Fibroblast of skin of right quadriceps (primary cell): ENCODE measurements around the gene OSBPL6.

Experiments
- DNase-seq: peaks from one replicate; pipeline ENCODE4 v3.0.0-alpha.2; 2013

The OSBPL6 gene

DNA sequence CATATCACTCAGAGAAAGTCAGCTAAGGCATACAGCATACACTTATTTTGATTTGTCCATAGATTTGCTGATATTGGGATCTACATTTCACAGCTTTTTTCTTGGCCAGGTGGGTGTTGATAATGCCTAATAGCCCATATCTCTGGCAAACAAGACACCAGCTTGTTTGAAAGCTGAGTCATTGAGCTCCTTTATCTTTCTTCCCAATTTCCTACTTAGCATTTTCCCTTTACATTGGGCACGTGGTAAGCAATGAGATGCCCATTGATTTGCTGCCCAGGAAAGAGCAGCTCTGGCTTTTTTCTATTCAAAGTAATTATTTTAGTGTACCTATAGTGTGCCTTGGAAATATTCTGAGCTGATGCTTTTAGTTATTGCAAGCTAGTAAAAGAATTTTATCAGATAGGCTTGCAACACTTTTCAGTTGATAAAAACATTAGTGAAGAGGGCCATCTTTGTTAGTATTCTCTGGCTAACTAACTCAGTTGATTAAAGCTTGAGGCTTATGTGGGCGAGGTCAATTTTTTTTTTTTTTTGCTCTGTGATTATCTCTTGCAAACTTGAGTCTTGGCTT is 79.6 kb downstream of the OSBPL6 start:
- DNase-seq, result no peak

DNA sequence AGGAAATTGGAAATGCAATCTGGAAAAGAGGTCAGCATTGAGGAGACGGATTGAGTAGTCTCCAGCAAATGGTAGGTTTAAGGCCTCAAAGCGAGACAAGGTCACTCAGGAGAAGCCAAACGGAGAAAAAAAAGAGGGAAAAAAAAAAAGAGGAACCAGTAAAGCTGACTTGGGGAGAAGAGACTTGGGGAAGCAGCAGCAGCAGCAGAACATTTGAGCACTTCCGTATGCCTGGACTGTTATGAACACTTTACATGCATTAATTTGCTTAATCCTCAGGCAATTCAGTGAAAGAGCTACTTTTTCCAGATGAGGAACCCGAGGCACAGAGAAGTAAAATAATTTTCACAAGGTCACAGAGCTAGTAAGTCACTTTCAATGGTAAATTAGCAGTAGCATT is 81.3 kb downstream of the OSBPL6 start:
- no peak for DNase-seq

DNA sequence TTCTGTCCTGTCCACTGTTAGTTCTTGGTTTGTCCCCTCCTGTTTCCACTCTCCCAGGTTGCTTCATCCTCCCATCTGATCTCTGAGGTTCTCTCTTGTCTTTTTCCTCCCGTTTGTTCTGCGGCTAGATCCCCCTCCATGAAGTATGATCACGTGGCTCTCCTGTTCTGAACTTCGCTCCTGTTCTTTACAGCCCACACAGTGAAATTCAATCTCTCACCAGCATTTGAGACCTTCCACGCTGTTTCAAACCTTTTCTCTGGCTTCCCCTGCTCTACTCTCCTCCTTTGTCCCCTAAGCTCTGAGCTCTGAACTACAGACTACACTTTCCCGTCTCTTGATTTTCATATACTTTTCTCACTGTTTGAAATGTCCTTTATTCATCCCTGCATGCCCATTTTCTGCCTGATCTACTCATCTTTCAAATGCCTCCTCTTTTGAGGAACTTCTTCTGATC is 83.5 kb downstream of the OSBPL6 start:
- peak; percentile 33 for DNase-seq

DNA sequence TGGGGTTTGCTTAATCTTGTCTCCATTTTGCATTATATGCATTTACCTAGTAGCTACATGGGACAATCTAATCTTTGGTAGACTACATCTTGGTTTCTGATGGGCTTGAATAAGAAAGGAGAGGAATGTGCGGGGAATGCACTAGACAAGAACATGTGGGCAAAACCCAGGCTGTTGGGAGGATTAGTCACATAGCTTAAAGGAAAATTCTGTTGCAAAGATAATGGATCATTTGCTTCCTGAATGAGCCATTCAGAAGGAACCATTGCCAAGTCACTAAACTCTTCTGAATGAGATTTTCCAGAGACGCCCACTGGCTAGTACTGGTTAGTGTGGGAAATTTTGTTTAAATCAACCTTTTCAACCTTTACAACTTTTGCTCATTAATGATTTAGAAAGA is 84.8 kb downstream of the OSBPL6 start:
- peak; percentile 90 for DNase-seq

DNA sequence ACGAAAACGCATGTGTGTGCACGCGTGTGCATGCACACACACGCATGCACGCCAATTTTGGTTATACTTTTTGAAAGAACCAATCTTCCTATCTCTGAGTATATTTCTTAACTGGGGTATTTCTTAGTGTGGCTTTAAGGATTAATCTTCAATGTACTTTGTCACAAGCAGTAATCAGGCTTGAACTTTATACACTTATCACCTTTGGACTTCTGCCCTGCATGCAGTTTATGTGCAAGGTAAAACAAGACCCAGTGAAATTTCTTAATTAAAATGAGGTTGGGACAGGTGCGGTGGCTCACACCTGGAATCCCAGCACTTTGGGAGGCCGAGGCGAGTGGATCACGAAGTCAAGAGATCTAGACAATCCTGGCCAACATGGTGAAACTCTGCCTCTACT is 85.3 kb downstream of the OSBPL6 start:
- DNase-seq, result no peak

DNA sequence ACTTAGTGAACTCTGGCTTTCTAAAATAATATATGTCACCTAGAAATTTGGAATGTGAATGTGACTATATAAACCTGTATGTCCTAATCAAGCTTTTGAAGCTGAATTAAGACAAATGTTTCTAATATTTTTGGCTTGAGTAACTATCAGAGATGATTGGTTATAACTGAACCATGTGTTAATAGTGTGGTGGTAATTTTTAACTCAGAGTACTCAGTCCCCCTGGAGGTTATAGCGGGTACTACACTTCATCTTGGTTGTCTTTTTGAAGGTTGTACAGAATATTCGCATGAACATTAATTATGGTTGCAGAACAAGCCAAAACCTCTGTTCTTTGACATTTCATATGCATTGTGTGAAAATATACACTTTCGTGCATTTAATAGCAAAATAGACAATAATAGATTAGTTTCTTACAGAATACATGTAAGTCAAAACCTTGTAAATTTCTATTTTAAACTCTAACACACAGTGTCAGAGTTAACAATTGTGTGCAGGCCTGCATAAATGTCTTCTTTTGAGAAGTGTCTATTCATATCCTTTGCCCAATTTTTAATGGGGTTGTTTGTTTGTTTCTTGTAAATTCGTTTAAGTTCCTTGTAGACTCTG is 86.0 kb downstream of the OSBPL6 start:
- peak; percentile 55 for DNase-seq

DNA sequence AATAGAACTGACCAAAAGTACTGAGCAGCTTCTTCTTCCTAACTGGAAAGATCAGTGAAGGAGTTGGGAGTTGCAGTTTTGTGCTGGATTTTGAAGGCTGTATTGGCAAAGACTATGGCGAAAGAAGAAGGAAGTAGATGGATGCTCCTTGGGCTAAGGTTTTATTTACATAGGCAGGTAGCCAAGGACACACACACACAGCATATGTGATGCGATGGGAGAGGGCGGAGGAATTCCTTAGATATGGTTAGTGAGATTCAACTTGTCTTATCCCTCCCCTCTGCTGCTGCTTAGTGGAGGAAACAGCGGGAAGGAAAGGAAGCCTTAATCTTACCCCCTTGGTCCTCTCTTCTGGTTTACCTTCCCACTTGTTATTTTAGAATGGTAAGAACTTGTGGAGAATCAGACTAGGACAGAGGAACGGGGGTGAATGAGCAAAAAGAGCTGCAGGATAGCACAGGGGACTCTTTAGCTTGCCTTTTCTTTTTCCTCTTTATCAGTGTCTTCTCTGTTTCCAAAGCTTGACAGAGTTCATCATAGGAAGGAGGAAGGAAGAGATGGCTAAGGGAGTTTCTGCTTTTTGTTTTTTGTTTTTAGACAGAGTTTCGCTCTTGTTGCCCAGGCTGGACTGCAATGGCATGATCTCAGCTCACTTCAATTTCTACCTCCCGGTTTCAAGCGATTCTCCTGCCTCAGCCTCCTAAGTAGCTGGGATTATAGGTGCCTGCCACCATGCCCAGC is 87.9 kb downstream of the OSBPL6 start:
- DNase-seq, result peak; percentile 70

DNA sequence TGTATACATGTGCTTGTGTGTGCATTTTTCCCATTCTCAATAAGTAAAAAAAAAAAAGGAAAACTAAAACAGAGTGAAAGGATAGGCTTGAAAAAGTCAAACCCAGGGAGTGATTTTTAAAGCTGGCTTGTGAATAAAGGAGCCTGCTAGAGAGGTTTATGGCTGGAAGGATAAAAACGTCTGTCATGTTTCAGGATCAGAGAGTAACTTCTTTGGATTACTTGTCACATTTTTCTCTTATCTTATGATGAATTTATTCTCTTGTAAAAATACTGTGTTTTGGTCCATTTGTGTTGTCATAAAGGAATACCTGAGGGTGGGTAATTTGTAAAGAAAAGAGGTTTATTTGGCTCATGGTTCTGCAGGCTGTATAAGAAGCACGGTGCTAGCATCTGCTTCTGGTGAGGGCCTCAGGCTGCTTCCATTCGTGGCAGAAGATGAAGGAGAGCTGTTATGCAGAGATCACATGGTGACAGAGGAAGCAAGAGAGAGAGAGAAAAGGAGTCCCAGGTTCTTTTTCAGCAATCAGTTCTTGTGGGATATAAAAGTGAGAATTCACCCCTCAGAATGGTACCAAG is 89.1 kb downstream of the OSBPL6 start:
- no peak for DNase-seq

DNA sequence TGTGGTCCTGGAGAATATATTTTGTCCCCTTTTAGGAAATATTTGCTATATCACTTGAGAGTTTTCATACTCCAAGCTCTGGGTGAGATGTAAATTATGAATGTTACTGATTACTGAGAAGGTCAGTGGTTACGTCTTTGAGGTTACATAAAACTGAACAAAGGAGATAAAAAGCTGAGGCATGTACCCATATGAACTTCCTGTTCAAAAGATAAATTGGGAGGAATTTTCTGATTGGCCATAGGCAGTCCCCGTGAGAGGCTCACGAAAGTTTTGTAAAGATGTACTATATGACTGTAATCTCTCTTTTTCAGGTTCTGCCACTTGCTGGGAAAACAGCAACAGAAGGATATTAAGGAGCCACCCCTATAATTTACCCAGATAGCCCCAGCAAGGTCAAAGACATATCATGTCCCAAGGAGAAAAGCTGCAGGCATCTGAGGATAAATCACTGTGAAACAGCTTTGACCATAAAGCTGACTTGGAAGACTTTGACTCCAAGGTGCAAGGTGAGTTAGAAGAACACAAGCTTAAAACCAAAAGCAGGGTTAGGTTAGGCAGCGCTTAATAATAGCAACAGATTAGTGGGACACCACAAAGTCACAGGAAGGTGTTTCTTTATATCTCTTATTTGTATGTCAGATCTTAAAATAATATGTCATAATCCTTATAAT is 90.4 kb downstream of the OSBPL6 start:
- DNase-seq, result no peak

DNA sequence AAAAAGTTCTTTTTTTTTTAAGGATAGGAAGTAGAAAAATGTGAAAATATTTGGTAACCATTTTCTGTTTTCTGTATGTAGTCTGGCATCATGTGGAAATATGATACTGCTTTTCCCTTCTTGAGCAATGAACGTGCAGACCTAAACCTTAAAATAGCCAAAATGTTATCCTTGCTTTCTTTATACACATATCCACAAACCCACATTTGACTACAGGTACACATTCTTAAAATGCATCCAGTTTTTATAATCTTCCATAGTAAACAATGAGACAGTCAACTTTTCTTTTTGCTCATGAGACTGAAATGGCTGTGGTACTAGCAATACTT is 90.9 kb downstream of the OSBPL6 start:
- no peak for DNase-seq

DNA sequence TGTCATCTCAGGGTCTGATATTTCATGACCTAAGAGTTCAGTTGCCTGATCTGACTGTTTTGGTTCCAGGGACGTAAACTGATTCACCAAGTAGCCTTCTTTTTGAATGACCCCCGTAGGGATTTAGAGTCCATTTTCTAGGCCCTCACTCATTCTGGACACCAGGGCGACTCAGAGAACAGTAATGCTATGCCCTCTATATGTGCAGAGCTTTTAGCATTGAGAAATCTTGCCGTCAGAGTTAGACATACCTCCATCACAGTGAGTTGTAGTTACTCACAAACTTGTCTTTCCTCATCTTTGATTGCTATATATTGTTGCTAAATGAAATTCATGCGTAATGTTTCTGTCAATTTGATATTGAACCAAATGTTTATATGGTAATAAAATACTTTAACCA is 92.3 kb downstream of the OSBPL6 start:
- no peak for DNase-seq

DNA sequence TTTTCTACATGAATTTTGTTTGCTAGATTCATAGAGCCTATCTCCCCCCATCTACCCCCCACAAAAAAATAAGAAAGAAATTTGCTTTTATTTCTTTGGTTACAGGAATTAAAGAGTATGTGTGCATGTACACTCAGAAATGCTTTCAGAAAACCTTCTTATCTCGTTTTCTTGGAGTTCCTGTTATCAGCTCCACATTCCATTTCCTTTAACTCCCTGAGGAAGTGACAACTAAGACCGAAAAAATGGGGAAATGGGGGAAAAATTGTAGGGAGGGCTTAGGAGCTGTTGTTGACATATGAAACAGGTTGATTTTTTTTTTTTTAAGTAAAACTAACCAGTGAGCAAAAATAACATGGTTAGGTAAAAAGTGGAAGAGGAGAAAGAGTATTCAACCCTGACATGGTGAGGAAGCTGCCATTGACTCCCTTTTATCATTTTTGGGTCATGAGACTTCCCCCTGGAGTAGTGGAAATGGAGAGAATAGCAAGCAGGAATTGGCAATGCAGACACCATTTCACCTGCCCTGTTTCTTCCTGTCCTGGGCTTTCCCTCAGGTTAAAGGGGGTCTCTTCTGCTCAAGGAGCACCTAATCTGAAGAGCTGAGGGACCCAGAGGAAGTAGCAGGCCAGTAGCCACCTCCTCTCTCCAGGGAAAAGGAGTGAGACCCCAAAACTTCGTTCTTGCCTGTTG is 93.5 kb downstream of the OSBPL6 start:
- DNase-seq, result no peak

DNA sequence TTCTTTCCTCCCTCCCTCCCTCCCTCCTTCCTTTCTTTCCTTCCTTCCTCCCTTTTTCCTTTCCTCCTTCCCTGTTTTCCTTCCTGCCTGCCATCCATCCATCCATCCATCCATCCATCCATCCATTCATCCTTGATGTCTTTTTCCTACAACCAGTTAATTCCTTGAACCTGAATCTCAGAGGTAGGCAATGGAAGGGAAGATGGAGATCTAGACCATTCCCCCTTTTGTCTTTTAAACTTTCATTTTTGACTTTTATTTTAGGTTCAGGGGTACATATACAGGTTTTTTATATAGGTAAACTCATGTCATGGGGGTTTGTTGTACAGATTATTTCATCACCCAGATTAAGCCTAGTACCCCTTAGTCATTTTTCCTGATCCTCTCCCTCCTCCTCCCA is 97.4 kb downstream of the OSBPL6 start:
- no peak for DNase-seq

DNA sequence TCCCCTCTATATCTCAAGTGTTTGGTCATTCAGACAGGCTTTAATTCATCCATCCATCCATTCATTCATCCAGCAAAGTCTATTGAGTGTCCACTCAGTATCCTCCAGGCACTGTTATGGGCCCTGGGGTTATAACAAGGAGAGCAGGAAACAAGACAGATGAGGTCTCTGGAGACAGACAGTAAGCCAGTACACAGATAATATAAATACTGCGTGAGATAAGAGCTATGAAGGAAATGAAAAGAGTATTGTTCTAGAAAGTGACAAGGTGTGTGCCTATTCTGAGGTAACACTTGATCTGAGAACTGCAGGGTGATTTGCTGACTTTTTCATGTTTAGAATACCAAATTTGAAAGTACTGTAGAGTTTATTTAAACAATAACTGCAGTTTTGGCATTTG is 98.3 kb downstream of the OSBPL6 start:
- no peak for DNase-seq

DNA sequence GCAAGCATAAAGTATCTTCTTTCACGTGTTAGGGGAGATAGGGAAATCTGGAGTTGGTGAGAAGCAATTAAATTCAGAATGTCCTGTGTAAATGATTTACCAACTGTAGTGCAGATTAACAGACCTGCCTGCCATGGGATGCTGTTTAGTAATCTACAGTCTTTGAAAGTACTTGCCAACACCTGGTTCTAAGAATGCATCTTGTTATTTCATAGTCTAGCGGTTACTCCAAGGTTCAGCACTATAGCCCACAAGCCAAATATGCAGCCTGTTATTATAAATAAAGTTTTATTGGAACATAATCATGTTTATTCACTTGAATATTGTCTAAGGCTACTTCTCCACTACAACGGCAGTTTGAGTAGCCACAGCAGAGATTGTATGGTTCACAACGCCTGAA is 100.8 kb downstream of the OSBPL6 start:
- no peak for DNase-seq

DNA sequence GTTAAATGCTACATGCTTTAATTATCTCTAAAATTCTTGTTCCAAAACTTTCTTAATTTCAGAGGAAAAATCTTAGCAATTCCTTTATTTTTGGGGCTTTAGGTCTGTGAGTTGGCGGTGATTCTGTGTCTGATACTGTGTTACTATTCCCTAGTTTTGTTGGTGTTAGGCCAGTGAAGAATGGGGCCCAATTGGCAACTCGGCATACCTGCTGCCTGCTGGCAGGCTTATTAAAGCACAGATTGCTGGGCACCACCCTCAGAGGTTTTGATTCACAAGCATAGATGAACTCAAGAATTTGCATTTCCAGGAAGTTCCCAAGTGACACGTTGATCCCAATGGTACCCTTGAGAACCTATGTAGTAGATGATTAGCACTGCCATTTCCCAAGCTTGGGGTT is 101.6 kb downstream of the OSBPL6 start:
- DNase-seq, result no peak

DNA sequence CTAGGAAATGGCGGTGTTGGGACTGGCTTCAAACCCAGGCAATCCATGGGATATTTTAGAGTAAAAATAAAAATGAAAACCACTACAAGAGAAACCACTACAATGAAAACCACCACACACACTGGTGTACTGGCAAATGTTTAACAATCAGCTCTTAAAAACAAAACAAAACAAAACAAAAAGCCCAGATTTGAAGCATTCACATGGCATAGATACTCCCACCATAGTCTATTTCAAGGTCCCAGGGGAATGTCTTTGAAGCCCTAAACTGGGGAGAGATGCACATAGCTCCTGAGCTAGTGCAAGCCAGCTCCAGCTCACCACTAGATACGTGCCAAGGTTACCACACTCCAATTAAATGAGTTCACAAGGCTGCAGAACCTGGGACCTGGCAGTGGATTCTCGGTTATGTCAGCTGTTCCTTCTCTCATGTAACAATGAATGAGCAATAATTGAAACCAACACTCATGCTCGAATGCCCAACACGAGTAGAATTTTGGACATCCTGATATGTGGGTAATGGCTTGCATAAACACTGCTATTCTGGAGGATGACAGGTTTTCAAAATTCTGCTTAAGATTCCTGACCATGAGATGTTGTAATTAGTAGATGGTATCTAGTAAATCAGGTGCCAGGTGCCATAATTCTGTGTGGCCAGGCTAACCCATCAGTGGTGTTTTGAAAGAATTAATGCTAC is 102.2 kb downstream of the OSBPL6 start:
- no peak for DNase-seq

DNA sequence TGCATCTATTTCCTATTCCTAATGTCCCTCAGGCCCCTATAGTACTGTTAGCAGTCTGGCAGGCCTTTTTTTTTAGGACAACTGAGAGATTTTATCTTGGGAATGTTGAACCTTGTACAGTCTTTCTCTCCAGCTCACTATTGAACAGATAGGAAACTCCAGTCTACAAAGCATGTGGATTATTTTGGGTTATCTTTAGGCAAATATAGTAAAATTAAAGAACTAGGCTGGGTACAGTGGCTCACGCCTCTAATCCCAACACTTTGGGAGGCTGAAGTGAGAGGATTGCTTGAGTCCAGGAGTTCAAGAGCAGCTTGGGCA is 102.7 kb downstream of the OSBPL6 start:
- DNase-seq, result no peak

DNA sequence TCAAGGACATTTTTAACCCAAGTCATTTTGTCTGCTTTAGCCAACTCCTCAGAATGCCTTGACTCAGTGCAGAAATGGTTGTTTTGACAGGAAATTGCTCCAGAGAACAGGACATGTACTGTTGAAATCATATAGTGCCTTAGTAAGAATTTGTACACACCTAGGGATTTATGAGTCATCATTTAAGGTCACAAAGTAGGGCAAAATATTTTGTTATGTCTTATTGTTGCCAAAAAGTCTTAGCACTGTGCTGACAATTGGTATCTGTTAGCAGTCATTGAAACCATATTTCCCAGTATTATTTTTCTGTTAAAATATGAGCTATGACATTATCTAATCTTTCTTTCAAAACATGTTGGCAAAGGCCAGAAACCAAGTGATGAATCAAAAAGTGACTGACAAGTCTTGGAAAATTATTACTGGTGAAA is 104.5 kb downstream of the OSBPL6 start:
- peak; percentile 51 for DNase-seq

DNA sequence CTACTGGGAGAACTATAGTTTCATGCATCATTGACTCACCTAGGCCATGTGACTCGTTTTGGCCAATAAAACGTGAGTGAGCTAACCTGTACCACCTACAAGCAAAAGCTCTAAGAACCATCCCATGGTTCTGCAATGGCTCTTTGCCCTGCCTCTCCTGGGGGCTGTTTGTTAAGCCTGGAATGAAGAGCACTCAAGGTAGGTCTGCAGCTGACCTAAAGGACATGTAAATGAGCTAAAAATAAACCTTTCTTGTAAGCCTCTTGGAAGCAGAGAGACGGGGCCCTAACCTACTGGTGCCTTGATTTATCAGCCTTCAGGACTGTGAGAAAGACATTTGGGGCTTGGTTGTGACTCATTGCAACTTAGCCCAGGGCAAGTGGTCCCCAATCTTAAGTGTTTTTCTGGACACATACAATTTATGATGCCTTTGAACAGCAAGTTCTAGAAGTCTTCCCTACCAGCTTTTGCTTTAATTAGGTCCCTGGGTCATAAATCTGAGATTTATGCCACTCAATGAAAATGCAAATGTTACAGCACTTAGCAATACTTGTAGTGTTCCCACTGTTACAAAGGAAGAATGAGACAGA is 107.4 kb downstream of the OSBPL6 start:
- no peak for DNase-seq

DNA sequence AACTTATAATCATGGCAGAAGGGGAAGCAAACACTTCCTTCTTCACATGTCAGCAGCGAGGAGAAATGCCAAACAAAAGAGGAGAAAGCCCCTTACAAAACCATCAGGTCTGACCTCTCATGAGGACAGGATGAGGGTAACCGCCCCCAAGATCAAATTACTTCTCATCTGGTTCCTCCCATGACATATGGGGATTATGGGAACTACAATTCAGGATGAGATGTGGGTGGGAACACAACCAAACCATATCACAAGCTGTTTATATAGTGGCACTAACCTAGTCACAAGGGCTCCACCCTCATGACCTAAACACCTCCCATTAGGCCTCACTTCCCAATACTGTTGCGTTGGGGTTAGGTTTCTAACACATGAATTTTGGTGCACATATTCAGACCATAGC is 110.0 kb downstream of the OSBPL6 start:
- no peak for DNase-seq
